ENCODE results near the gene LHPP.

Gene LHPP

DNA sequence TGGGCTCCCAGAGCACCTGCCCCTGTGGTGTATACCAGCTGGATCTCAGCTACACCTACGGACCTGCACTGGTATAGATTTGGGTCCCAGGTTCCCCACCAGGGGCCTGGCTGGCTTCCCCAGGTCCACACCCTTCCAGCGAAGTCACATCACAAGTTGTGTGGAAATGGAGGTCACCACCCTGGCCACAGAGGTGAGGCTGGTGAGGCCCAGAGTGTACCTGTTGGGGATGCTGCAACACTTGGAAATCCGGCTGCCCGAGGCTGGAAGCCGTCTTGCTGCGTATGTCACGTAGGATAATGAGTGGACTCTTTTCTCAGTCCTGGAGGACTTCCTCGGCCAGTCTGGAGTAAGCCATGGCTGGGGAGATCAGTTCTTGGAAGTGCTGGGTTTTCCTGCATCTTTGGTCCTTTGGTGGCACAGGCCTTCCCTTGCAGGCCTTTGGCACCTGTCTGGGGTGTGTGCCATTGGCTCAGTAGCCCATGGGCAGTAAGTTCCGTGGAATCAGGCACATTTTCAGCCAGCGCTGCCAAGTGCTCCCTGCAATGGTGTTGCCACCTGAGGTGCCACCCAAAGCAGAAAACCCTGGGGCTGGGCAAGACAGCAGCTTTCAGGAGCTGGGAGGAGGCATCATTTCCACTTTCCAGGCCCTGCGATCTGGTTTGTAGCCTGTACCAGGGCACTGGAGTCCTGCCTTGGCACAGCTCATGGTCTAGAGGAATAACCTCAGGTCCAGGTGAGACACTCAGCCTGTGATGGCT is 97.9 kb downstream of the LHPP start:
- no peak for DNase-seq

DNA sequence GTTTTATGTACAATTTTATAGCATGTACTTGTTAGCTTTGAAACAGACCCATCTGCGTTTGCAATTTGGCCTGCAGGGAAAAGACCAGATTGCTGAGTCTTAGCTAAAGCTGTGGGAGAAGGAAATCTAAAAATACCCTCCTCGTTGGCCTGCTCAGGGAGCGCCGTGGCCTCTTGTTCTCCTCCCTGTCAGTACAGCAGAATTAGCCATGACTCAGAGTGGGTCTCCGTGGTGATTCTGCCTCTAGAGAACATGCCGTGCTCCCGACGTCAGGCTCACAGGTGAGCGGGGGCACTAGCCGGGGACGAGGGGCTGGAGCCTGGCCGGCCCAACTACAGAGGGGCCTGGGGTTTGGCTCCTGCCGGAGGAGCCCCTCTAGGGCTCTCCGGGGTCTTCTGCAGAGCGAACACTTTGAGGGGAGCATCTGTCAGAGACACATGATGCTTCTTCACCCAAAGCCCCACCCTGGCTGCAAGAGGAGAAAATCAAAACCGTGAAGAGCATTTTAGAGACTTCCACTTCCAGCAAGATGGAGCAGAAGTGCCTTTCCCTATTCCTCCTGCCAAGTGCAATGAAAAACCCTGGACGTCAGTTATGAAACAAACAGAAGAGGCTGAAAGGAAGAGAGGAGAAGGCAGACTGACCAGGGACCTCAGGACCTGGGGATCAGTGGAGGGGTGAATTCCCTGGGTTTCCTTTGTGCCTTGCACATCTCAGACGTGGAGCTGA is 98.9 kb downstream of the LHPP start:
- no peak for DNase-seq

DNA sequence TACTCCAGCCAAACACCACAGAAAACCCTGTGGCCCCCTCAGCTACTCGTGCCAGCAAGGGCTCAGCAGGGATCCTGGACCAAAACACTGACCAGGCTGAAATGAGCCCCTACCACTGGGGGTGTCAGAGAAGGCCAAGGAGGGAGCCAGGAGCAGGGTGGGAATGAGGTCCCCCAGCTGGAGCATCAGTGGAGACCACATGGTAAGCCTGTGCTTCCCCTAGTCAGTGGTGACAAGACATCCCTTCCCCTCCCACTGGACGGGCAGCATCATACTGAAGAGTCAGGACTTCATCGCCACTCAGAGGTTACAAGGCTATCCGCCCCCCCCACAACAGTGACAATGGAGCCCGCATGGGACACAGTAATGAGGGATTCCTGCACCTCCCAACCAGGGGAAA is 99.6 kb downstream of the LHPP start:
- no peak for DNase-seq

GRCh38 chr10:124562425-124563060 is 100.9 kb downstream of the LHPP start:
- no peak for DNase-seq

GRCh38 chr10:124563320-124564040 is 101.9 kb downstream of the LHPP start:
- DNase-seq = no peak

DNA sequence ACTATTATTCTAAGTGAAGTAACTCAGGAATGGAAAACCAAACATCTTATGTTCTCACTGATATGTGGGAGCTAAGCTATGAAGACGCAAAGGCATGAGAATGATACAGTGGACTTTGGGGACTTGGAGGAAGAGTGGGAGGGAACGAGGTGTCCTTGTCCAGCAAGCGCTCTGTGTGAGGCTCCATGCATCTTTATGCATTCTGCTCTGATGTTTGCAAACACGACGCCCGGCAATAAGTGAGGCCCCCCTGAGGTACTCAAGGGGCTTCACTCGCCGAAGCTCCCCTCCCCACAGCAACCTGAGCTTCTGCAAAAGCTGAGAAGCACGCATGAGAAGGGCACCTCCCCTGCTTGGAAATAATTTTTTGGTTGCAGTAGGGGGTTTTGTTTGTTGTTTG is 103.3 kb downstream of the LHPP start:
- no peak for DNase-seq

DNA sequence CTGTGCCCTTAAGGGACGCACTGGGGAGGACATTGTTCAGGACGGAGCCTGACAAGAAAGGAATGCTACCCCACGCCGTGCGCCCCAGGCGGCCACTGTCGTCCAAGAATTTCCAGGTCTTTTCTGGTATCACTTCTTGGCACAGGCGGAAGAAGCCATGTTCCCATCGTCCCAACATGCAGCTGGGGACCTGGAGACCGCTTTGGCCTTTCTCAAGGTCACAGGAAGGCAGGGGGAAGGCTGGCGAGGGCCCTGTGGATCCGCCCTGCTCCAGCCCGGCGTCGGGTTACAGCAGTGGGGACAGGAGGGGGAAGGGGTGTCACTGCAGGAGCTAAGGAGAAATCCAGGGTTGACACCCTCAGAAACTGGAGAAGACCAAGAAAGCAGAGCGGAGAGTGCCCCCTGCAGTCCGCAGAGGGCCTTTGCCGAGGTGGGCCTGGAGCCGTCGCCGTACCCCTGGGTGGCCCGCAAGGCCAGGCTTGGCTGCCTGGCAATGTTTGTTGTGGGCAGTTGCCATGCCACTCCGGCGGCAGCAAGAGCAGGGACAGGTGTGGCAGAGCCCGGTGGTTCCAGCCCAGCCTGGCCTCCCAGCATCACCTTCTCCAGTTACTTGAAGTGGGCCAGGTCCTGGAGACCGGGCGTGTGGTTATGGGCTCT is 104.1 kb downstream of the LHPP start:
- DNase-seq = no peak

DNA sequence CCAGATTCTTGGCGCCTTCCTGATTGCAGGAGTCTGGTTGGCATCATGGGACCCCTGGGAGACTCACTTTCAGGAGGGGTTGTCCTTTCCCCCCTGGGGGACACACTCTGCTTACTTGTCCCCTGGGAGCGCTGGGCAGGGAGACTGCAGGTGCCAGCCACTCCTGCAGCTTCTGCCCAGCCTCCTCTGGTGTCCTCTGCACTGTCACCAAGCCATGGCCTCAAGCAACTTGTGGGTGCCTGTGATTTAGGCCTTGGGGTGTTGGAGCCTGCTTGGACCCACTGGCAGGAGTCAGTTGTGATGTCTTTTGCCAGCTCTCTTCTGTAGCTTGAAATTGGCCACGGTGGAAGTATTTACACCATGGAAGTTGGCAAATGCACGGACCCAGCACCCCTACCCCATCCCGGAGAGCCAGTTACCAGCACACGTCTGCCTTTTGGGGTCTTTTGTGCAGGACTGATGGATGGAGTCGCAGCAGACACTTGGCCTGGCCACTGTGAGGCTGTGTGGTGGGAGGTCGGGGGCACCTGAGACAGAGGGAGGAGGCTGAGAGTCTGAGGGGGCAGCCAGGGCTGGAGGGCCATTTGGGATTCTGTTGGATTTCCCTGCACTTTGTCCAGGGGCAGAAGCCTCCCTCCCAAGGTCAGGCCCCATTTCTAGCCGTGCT is 104.7 kb downstream of the LHPP start:
- DNase-seq = no peak

DNA sequence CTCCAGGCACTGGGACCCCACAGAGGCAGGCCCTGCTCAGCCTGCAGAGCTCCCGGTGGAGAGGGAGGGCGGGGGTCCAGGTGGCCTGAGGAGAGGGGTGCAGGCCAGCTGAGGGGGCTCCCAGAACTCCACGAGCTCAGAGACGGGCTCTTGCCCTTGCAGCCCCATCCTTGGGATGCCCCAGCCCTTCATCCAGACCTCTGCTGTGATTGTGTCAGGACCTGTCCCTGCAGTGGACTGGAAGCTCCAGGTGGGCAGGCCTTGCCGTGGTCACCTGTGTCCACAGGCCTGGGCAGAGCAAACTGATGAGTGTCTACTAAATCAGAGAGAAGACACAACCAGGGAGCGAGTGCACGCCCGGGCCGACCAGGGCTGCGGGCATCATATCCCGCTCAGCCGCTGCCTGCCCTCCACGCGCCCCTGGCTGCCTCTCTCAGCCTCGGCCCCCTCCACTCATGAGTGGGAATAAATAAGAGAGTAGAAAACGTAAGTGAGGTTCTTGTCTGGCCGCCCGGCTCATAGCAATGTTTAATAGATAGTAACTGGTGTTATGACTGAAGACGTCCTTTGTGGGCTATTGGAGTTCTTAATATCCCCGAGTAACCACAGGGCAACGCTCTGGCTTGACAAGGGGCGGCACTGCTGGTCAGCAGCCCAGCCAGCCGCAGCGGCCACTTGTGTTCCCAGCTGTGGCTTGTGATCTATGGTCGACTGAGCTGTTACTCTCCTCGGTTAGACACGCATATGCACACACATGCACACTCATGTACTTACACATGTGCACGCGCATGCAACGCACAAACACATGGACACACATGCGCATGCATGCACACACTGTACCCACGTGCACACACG is 105.6 kb downstream of the LHPP start:
- no peak for DNase-seq

GRCh38 chr10:124568339-124568738 is 106.7 kb downstream of the LHPP start:
- DNase-seq = no peak

DNA sequence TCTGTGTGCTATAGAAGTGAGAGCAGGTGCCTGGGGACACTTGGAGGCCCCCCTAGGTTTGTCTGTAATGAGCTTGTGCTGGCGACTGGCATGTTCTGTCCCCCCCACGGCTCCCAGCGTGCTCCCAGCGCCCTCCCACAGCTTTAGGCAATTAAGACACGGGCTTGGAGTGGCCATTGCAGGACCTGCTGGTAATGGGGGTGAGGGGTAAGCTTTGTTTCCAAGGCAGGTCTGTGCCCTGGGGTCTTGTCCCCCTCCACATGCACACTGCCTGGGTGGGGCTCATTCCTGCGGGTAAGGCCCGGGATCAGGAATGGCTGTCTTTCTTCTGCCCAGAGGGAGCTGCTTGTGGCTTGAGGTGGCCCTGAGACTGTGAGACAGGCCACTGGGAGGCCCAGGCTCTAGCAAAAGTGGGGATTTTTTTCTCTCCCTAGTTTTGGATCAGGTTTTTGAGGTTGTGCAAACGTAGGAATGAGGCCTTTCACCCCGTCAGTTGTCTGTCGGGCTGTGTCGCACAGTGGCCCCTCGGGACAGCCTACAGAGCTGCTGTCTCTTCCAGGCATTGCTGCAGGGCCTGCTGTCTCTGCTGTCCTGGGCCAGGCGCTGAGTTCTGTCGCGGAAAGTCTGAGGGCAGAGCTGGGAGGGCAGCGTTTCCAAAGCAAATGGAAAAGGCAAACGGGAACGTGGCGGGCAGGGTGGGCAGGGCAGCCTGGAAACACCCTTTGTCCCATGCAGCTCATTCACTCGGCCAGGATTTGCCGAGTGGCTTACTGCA is 107.4 kb downstream of the LHPP start:
- no peak for DNase-seq

GRCh38 chr10:124569623-124570470 is 108.2 kb downstream of the LHPP start:
- DNase-seq = no peak

DNA sequence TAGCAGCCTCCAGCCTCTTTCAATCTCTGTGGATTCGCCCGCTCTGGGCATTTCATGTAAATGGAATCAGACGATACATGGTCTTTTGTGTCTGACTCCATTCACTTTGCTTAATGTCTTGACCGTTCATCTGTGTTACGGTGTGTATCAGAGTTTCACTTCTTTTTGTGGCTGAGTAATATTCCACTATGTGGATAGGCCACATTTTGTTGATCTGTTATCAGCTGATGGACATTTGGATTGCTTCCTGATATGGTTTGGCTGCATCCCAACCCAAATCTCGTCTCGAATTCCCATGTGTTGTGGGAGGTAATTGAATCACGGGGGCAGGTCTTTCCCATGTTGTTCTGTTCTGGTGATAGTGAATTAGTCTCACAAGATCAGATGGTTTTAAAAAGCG is 109.0 kb downstream of the LHPP start:
- DNase-seq = no peak

- DNase-seq = no peak
These were observed 111.1 kb downstream of the LHPP start for GRCh38 chr10:124572751-124573150.

GRCh38 chr10:124573726-124574455 is 112.3 kb downstream of the LHPP start:
- DNase-seq = no peak

- DNase-seq = no peak
These were observed 112.9 kb downstream of the LHPP start for GRCh38 chr10:124574456-124575070.

- no peak for DNase-seq
These were observed 113.7 kb downstream of the LHPP start for GRCh38 chr10:124575107-124576035.
